GM12873 (cell line): ENCODE data around the gene PIAS3.

Experiments
- TF ChIP-seq, protein P1 (sequence below): IDR thresholded peaks from 2 replicates; pipeline ENCODE4 v1.5.1; 2012; ENCODE audit warnings: low read depth, mild to moderate bottlenecking, moderate library complexity, low read length, control low read depth; ENCODE audit not compliant: insufficient read depth; ENCODE audit errors: missing control alignments

Gene PIAS3

DNA sequence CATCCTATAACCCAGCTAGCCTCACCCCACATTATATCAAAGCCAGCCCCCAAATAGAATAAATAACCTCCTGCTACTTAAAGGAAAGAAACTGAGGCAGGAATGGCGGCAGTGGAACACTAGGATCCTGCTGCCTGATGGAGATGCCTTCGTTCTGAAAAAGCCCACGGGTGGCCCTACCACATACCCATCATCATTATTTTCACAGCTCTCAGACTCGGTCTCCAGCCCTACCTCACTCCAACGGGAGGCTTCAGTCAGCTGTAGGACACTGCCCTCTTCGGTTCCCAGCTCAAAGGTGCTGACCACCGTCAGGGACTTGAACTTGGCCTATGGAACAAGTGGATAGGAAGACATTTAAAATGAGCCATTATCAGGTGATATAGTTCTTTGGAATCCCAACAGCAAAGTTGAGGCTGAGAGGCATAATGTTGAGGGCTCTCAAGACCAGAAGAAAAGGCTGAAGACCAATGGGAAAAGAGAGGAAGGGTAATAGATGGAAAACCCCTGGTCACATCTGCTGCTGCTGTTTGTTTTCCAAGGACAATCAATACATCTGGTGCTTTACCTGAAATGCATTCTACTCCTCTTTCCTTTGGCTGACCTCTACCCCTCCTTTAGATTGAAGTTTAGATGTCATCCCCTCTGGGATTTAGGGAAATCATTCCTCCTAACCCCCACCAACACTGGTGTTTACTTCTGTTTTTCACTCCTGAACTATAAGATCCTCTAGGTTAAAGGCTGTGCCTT is 34.6 kb upstream of the PIAS3 start:
- TF ChIP-seq, protein P1, sequence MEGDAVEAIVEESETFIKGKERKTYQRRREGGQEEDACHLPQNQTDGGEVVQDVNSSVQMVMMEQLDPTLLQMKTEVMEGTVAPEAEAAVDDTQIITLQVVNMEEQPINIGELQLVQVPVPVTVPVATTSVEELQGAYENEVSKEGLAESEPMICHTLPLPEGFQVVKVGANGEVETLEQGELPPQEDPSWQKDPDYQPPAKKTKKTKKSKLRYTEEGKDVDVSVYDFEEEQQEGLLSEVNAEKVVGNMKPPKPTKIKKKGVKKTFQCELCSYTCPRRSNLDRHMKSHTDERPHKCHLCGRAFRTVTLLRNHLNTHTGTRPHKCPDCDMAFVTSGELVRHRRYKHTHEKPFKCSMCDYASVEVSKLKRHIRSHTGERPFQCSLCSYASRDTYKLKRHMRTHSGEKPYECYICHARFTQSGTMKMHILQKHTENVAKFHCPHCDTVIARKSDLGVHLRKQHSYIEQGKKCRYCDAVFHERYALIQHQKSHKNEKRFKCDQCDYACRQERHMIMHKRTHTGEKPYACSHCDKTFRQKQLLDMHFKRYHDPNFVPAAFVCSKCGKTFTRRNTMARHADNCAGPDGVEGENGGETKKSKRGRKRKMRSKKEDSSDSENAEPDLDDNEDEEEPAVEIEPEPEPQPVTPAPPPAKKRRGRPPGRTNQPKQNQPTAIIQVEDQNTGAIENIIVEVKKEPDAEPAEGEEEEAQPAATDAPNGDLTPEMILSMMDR = no peak

DNA sequence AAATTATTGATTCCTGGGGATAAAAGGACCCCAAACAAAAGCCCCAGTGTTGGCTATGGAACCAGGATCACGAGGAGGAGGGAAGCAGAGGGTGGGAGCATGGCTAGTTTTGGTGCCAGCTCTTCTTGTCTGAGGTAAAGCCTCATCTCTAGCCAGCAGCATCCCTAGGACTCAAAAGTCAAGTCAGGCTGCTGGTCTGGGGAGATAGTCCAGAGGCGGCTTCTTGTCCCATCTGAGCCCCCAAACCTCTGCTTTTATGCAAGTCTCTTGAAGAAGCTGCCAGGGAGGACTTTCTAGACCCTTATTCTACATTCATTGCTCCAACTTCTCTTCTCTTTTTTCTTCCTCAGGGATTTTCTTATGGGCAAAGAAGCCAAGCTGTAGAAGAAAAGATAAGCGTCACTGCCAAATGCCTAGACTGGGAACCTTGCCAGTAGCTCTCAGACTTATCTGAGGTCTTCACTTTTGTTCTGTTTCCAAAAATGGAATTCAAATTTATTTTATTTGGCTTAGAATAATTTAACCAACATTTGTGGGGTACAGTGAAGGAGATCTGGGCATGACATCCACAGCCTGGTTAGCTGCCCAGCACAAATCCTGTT is 33.7 kb upstream of the PIAS3 start:
- TF ChIP-seq, protein P1 = no peak

DNA sequence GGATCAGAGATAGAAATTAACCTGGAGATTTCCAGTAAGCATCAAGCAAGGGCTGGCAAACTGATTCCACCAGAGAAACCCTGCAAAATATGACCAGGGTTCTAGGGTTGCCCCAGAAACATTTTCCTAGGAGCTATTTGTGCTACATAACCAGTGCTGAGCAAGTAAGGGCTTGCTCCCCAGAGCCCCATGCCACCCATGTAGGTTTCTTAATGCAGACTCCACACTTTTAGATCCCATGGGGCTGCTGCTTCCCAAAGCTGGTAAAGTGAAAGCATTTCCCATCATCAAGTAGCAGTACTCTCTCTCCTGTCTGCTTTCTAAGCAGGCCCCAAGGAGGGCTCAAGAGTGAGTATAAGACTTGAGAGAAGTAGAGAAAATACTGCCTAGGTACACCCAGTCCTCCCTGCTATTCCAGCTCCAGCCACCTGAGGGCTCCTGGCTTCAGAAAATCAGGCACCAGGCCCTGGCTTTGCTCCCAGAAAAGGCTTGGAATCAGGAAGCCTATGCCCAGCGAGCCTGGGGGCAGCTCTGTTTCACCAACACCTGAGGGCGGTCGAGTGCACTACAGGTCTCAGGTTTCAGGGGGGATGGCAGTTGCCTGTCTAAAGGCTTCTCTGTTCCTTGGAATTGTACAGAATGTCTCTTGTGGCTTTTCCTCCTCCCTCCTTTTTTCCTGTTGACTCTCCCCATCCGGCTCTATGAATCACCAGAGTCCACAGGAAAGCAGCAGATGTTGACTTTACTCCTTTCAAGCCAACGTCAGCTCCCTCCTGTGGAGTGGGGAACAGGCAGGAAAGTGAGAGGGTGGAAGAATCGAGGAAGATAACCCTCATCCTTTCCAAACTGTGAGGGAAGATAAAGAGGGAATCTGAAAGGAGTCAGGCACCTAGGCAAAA is 33.0 kb upstream of the PIAS3 start:
- TF ChIP-seq, protein P1 = peak; percentile 88

DNA sequence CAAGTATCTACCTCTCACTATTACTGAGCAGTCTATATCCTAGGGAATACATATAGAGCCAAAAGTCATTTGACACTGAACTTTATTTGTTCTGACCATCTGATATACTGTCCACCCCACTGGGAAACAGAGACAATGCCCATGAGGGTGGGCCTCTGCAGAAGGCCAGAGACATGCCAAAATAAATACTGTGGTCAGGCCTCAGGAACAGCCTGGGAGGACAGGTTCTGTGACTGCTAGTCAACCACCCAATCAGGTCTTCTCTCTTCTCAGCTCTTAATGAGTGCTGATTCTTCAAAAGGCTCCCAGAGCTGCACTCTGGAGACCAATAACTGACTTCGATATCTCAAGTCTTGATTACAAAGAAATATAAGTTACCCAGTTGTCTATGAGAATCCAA is 32.3 kb upstream of the PIAS3 start:
- TF ChIP-seq, protein P1 = no peak

DNA sequence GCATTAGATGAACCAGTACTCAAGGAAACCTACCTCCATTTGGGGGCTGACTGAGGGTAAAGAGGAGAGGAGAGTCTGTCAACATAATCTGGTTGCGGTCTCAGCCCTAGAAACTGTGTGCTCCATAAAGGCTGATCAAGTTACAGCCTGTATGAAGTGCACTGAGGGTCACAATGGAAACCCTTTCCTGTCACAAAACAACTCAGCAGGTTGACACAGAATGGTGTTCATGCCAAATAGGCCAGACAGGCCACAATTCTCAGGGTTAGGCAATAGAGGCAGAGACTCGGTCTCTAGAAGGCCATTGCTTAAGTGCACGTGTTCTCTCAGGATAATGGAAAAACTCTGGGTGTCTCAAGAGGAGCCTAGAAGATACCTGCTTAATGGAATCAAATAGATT is 30.8 kb upstream of the PIAS3 start:
- TF ChIP-seq, protein P1 = no peak

DNA sequence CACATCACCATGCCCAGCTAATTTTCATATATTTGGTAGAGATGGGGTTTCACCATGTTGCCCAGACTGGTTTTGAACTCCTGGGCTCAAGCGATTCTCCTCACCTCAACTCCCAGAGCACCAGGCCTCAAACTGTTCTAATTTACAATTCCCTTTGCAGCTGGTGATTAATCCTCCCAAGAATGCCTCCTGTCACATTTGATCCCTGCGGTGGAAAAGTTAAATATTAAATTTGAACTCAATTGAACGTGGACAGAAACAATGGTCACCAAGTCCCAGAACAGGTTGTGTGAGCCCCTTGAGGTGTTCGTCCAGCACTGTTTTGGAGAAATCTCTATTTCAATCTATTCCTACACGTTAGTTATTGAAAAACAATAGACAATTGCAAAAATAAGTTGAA is 28.8 kb upstream of the PIAS3 start:
- TF ChIP-seq, protein P1 = no peak

DNA sequence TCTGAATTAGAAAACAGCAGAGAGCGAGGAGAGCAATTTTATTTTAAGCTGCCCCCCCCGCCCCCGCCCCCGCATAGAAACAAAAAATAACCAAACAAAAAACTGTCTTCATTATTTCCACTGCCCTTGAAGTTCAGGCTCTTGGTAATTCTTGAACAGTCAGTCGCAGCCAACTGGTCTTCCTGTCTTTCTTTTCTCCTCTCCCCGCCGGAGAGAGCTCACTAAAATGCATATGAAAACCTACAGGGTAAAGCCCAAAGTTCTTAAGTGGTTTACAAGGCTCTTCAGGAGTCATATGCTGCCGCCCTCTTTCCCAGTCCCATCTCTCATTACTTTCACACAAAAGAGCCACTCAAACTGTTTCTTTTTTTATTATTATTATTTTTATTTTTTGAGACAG is 27.9 kb upstream of the PIAS3 start:
- TF ChIP-seq, protein P1 = no peak
